ENCODE results near the gene PERM1.
"Not testable (repeated sequence)": the region's sequence is repeated elsewhere in the genome, so short reads cannot be mapped to it uniquely, and the experiment has no call there.

PERM1 gene

GRCh38 chr1:978069-978834, 3.6 kb downstream of the PERM1 start:
- DNase-seq, result no peak

GRCh38 chr1:976791-977190, 5.1 kb downstream of the PERM1 start:
- not testable (repeated sequence) for DNase-seq

- peak; percentile 67 to 84 (median 74) for DNase-seq
Measured at GRCh38 chr1:975896-976683, 5.8 kb downstream of the PERM1 start.

- no peak for DNase-seq
Measured at GRCh38 chr1:975365-975764, 6.5 kb downstream of the PERM1 start.

- no peak for DNase-seq
Measured at GRCh38 chr1:974687-975328, 7.1 kb downstream of the PERM1 start.

GRCh38 chr1:974293-974640, 7.6 kb downstream of the PERM1 start:
- DNase-seq, result no peak

GRCh38 chr1:973459-974292, 8.2 kb downstream of the PERM1 start:
- no peak for DNase-seq

GRCh38 chr1:972726-973458, 9.0 kb downstream of the PERM1 start:
- no peak for DNase-seq

GRCh38 chr1:971751-972506, 10.0 kb downstream of the PERM1 start:
- no peak for DNase-seq

- no peak for DNase-seq
Measured at GRCh38 chr1:970973-971730, 10.7 kb downstream of the PERM1 start.

GRCh38 chr1:970242-970972, 11.5 kb downstream of the PERM1 start:
- DNase-seq, result no peak

- DNase-seq, result no peak
Measured at GRCh38 chr1:969260-969855, 12.5 kb downstream of the PERM1 start.

- no peak for DNase-seq
Measured at GRCh38 chr1:967466-968343, 14.2 kb downstream of the PERM1 start.

- peak; percentile 78 to 90 (median 82) for DNase-seq
Measured at GRCh38 chr1:966704-967300, 15.1 kb downstream of the PERM1 start.

- DNase-seq, result peak in 2 of 3 donors; percentile 49 to 70
Measured at GRCh38 chr1:966135-966703, 15.7 kb downstream of the PERM1 start, which contains the start of gene PLEKHN1. PLEKHN1 (plus strand) TSS chr1:966482; CDS start chr1:966532, 50 bp downstream.

- no peak for DNase-seq
Measured at GRCh38 chr1:965526-966134, 16.3 kb downstream of the PERM1 start.

Measured in suppressor macrophage treated with lipopolysaccharide for 1 hour (primary cell).